ENCODE data around the gene RELN. TPM values are rescaled to one million over a fixed set of nuclear protein-coding genes. Genes with fewer than 3 reads are reported as not detected.

Gene RELN
- total RNA-seq, 4 donors from 2014 or later: 16.0 to 52.3 (median 23.6) TPM

GRCh38 chr7:103988468-103989199 is 824 bp downstream of the RELN start:
- H3K27ac ChIP-seq: peak overlapping the region in 1 of 3 donors; percentile 8
- H3K9me3 ChIP-seq: no peaks in the 10 kb centered on the region
- DNase-seq: no peak
- peaks cover 8% of the 10 kb centered on the region for H3K27me3 ChIP-seq
- no peak for TF ChIP-seq CTCF (IDR thresholded peaks at IDR 0.05)
- no peak for TF ChIP-seq POLR2A (IDR thresholded peaks at IDR 0.05)
- intact Hi-C loops (cut with DNase I): no loop called here
- no peaks in the 10 kb centered on the region for H3K36me3 ChIP-seq
- H3K4me1 ChIP-seq: peaks cover 3 to 5% of the 10 kb centered on the region in 2 donors
- H3K4me3 ChIP-seq (replicated peaks in 1 of 3): peak overlapping the region in 1 of 3 donors; percentile 29
- 3 to 4% methylated on average over 33 to 35 of the region's 37 CpGs for WGBS, 2 donors

GRCh38 chr7:103987451-103987850 is 2.0 kb downstream of the RELN start:
- no peaks in the 10 kb centered on the region for H3K36me3 ChIP-seq
- intact Hi-C loops (cut with DNase I): no loop called here
- no peak overlapping the region for H3K27ac ChIP-seq
- no peak for DNase-seq
- 57 to 63% methylated on average over 7 of the region's 7 CpGs for WGBS, 2 donors
- no peaks in the 10 kb centered on the region for H3K9me3 ChIP-seq
- H3K4me1 ChIP-seq: peaks cover 3 to 5% of the 10 kb centered on the region in 2 donors
- peaks cover 8% of the 10 kb centered on the region for H3K27me3 ChIP-seq
- TF ChIP-seq POLR2A (IDR thresholded peaks at IDR 0.05) (no peak), CTCF (IDR thresholded peaks at IDR 0.05) (no peak)
- H3K4me3 ChIP-seq (replicated peaks in 1 of 3): no peak overlapping the region

GRCh38 chr7:103985565-103986126 is 3.8 kb downstream of the RELN start:
- Histone ChIP-seq H3K4me1 (peaks cover 3 to 5% of the 10 kb centered on the region in 2 donors), H3K36me3 (no peaks in the 10 kb centered on the region), H3K9me3 (no peaks in the 10 kb centered on the region), H3K4me3 (replicated peaks in 1 of 3) (no peak overlapping the region), H3K27me3 (peaks cover 8% of the 10 kb centered on the region), H3K27ac (no peak overlapping the region)
- 69 to 81% methylated on average over 6 of the region's 6 CpGs for WGBS, 2 donors
- intact Hi-C loops (cut with DNase I): no loop called here
- DNase-seq: no peak
- no peak for TF ChIP-seq CTCF (IDR thresholded peaks at IDR 0.05)
- TF ChIP-seq POLR2A (IDR thresholded peaks at IDR 0.05): no peak

GRCh38 chr7:103984050-103984449 is 5.4 kb downstream of the RELN start:
- WGBS, 2 donors: 90 to 92% methylated on average over 1 of the region's 1 CpG
- Histone ChIP-seq H3K36me3 (no peaks in the 10 kb centered on the region), H3K27me3 (peaks cover 8% of the 10 kb centered on the region), H3K27ac (no peak overlapping the region), H3K9me3 (no peaks in the 10 kb centered on the region), H3K4me3 (replicated peaks in 1 of 3) (no peak overlapping the region), H3K4me1 (peaks cover 2 to 5% of the 10 kb centered on the region in 2 donors)
- TF ChIP-seq CTCF (IDR thresholded peaks at IDR 0.05) (no peak), POLR2A (IDR thresholded peaks at IDR 0.05) (no peak)
- DNase-seq: no peak
- intact Hi-C loops (cut with DNase I): no loop called here

Measured in thyroid gland (tissue), 4 donors.